ENCODE data around the gene CASP1.
"Not testable (repeated sequence)": the region's sequence is repeated elsewhere in the genome, so short reads cannot be mapped to it uniquely, and the experiment has no call there.

Gene CASP1

DNA sequence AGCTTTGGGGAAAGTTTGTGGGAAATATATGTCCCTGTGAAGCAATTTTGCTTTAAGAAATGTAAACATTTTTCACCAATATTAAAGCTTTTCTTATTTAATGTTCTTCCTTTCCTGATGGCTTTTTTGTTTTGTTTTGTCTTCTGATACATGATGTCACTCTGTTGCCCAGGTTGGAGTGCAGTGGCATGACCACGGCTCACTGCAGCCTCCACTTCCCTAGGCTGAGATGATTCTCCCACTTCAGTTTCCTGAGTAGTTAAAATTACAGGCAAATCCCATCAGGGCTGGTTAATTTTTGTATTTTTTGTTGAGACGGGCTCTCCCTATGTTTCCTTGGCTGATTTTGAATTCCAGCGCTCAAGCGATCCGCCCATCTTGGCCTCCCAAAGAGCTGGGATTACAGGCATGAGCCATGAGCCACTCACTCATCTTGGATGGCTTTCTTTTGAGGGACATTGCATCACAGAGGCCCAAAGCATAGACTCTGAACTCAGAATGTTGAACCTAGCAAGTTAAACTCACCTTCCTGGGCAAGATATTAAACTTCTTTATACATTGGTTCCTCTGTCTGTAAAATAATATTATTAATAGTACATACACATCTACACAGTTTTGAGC lies 10.8 kb upstream of the CASP1 start:
- TF ChIP-seq, protein P1, sequence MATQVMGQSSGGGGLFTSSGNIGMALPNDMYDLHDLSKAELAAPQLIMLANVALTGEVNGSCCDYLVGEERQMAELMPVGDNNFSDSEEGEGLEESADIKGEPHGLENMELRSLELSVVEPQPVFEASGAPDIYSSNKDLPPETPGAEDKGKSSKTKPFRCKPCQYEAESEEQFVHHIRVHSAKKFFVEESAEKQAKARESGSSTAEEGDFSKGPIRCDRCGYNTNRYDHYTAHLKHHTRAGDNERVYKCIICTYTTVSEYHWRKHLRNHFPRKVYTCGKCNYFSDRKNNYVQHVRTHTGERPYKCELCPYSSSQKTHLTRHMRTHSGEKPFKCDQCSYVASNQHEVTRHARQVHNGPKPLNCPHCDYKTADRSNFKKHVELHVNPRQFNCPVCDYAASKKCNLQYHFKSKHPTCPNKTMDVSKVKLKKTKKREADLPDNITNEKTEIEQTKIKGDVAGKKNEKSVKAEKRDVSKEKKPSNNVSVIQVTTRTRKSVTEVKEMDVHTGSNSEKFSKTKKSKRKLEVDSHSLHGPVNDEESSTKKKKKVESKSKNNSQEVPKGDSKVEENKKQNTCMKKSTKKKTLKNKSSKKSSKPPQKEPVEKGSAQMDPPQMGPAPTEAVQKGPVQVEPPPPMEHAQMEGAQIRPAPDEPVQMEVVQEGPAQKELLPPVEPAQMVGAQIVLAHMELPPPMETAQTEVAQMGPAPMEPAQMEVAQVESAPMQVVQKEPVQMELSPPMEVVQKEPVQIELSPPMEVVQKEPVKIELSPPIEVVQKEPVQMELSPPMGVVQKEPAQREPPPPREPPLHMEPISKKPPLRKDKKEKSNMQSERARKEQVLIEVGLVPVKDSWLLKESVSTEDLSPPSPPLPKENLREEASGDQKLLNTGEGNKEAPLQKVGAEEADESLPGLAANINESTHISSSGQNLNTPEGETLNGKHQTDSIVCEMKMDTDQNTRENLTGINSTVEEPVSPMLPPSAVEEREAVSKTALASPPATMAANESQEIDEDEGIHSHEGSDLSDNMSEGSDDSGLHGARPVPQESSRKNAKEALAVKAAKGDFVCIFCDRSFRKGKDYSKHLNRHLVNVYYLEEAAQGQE (IDR thresholded peaks at IDR 0.05; ENCODE audit: insufficient read depth in 1 of 2, low read depth in 2 of 2, low read length in 2 of 2) = no peak
- TF ChIP-seq TAF1 (IDR thresholded peaks at IDR 0.05; ENCODE audit: borderline replicate concordance, insufficient read depth, low read length) (no peak), POLR2AphosphoS5 (IDR thresholded peaks at IDR 0.05; ENCODE audit: low read depth, low read length) (no peak), SIN3A (IDR thresholded peaks at IDR 0.05; ENCODE audit: borderline replicate concordance, insufficient read depth, low read length) (no peak), FOXP2 (optimal IDR thresholded peaks at IDR 0.05; ENCODE audit: borderline replicate concordance, extremely low read depth, extremely low read length, insufficient read depth) (no peak)

DNA sequence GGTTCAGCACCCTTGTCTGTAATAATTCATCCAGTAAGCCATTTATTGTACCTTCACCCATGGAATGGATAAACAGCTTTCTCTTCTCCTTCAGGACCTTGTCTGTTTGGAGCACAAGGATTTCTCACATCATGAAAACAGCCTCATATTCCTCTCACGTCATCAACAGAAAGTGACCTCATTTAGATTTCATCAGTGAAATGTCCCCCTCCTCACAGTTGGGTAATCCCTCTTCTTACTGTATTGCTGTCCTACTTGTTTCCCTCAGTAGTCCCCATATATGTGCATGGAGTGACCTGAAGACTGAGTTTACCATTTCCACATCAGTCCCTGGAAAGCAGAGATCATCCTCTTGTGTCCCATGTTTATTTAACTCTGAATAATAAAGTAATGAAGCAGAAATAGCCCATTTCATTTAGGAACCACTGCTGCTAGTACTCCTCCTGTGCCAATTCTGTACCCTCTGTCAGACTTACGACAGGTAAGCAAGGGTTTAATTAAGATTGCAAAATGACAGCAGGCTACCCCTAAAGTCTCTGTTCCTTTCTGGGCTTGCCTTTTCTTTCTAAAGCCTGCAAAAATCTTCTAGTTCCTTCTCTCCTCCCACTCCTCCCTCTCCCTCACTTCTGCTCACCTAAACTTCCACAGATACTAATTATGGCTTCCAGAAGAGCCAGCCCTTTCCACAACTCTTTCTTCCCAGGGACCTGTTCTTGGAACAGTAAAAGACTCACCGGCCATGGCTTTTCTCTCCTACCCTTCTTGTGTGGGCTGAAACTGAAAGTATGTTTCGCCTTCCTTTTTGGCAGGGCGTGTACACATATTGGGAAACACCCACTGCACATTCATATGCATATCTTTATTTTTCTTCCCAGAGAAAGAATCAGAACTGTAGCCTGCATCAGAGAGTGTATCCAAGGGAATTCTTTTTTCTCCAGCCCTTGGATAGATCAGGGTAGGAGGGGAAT lies 9.9 kb upstream of the CASP1 start, which contains the start of gene CARD16:
TSS of gene CARD16 (minus strand) at position 779 of the 968 bp plus-strand sequence. CDS start at position 741, 38 bp downstream.
- not testable (repeated sequence) for TF ChIP-seq FOXP2 (optimal IDR thresholded peaks at IDR 0.05; ENCODE audit: borderline replicate concordance, extremely low read depth, extremely low read length, insufficient read depth); SIN3A (IDR thresholded peaks at IDR 0.05; ENCODE audit: borderline replicate concordance, insufficient read depth, low read length)
- TF ChIP-seq, protein P1 (IDR thresholded peaks at IDR 0.05; ENCODE audit: insufficient read depth in 1 of 2, low read depth in 2 of 2, low read length in 2 of 2) = not testable (repeated sequence)

DNA sequence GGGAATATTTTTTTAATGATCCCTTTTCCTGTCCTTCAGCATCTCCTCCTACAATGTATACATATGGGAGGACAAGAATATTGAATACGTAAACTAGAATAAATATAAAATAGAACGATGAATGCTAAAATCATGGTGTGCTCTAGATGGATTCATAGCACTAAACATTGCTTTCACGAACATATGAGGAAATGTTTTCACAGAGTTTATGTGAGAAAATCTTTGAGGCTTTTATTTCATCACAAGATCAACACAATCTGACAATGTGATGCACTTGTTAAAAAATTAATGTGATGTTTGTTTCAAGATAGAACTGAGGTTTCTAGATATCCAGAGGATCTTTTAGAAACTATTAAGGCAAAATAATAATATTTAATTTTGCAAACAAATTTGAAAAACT lies 7.2 kb upstream of the CASP1 start:
- TF ChIP-seq, protein P1 (IDR thresholded peaks at IDR 0.05; ENCODE audit: insufficient read depth in 1 of 2, low read depth in 2 of 2, low read length in 2 of 2) = no peak
- no peak for TF ChIP-seq TAF1 (IDR thresholded peaks at IDR 0.05; ENCODE audit: borderline replicate concordance, insufficient read depth, low read length)
- TF ChIP-seq POLR2AphosphoS5 (IDR thresholded peaks at IDR 0.05; ENCODE audit: low read depth, low read length) = no peak
- no peak for TF ChIP-seq FOXP2 (optimal IDR thresholded peaks at IDR 0.05; ENCODE audit: borderline replicate concordance, extremely low read depth, extremely low read length, insufficient read depth)
- TF ChIP-seq SIN3A (IDR thresholded peaks at IDR 0.05; ENCODE audit: borderline replicate concordance, insufficient read depth, low read length) = no peak

DNA sequence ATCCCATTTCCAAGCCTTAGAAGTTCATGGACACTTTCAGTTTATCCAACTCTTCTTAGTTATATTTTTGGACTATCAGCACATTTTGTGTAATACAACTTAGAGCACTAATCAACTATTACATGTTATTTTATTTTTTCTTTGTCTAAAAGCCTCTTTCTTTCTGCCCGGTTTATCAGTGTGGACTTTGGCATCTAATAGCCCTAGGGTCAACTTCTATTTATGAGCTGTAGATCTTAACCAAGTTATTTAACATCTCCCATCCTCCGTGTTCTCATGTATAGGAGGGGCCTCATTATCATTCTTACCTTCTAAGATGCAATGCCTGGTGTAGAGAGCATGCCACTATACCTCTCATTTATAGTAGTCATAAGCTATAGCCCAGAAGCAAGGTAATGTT lies 5.8 kb upstream of the CASP1 start:
- TF ChIP-seq, protein P1 (IDR thresholded peaks at IDR 0.05; ENCODE audit: insufficient read depth in 1 of 2, low read depth in 2 of 2, low read length in 2 of 2) = no peak
- TF ChIP-seq FOXP2 (optimal IDR thresholded peaks at IDR 0.05; ENCODE audit: borderline replicate concordance, extremely low read depth, extremely low read length, insufficient read depth) = no peak
- TF ChIP-seq TAF1 (IDR thresholded peaks at IDR 0.05; ENCODE audit: borderline replicate concordance, insufficient read depth, low read length) = no peak
- no peak for TF ChIP-seq SIN3A (IDR thresholded peaks at IDR 0.05; ENCODE audit: borderline replicate concordance, insufficient read depth, low read length)
- no peak for TF ChIP-seq POLR2AphosphoS5 (IDR thresholded peaks at IDR 0.05; ENCODE audit: low read depth, low read length)
